Fibroblast of pulmonary artery (primary cell): ENCODE results near the gene LMAN1L.

Experiments
- DNase-seq: peaks from one replicate; pipeline ENCODE4 v3.0.0-alpha.2; 2010; ENCODE audit warnings: low read depth
- H3K4me3 ChIP-seq: replicated peaks from 2 replicates; pipeline ENCODE4 v1.5.1; 2011; ENCODE audit warnings: low read depth, mild to moderate bottlenecking, control low read depth, low read length, moderate library complexity
- CTCF ChIP-seq: IDR thresholded peaks from 2 replicates; pipeline ENCODE4 v1.5.1; 2011; ENCODE audit warnings: mild to moderate bottlenecking, control low read depth, low read length, inconsistent platforms; ENCODE audit errors: missing control alignments

The LMAN1L gene

GRCh38 chr15:74821091-74821789 lies 8.6 kb downstream of the LMAN1L start:
- no peak for TF ChIP-seq CTCF
- no peak for DNase-seq
- no peak overlapping the region for H3K4me3 ChIP-seq

- no peak for DNase-seq
- no peak overlapping the region for H3K4me3 ChIP-seq
- TF ChIP-seq CTCF, result no peak
Observed at GRCh38 chr15:74821790-74822158, 9.1 kb downstream of the LMAN1L start.

GRCh38 chr15:74822233-74822632 lies 9.6 kb downstream of the LMAN1L start:
- DNase-seq, result no peak
- no peak overlapping the region for H3K4me3 ChIP-seq
- no peak for TF ChIP-seq CTCF

GRCh38 chr15:74823324-74823723 lies 10.7 kb downstream of the LMAN1L start:
- no peak overlapping the region for H3K4me3 ChIP-seq
- DNase-seq, result no peak
- TF ChIP-seq CTCF, result no peak

- no peak for DNase-seq
- no peak overlapping the region for H3K4me3 ChIP-seq
- TF ChIP-seq CTCF, result no peak
Observed at GRCh38 chr15:74824976-74825375, 12.3 kb downstream of the LMAN1L start.

GRCh38 chr15:74825866-74826265 lies 13.2 kb downstream of the LMAN1L start:
- no peak for TF ChIP-seq CTCF
- DNase-seq, result no peak
- no peak overlapping the region for H3K4me3 ChIP-seq

GRCh38 chr15:74826364-74826819 lies 13.8 kb downstream of the LMAN1L start, which contains the start of gene CPLX3:
CPLX3 (plus strand) TSS chr15:74826627; CDS start chr15:74826704, 77 bp downstream.
- H3K4me3 ChIP-seq, result no peak within 1 kb of the TSS
- DNase-seq, result no peak
- TF ChIP-seq CTCF, result no peak
